Measurements from ENCODE around the gene CHFR.
"Not testable (repeated sequence)": the region's sequence is repeated elsewhere in the genome, so short reads cannot be mapped to it uniquely, and the experiment has no call there.

GRCh38 chr12:132907789-132908144 lies 20.4 kb upstream of the CHFR start:
- not testable (repeated sequence) for TF ChIP-seq CTCF (conservative IDR thresholded peaks at IDR 0.05; ENCODE audit: low read length); EZH2phosphoT487 (IDR thresholded peaks at IDR 0.05; ENCODE audit: borderline replicate concordance, low read depth, low read length)
